ENCODE data around the gene ISOC2.

ISOC2 gene

DNA sequence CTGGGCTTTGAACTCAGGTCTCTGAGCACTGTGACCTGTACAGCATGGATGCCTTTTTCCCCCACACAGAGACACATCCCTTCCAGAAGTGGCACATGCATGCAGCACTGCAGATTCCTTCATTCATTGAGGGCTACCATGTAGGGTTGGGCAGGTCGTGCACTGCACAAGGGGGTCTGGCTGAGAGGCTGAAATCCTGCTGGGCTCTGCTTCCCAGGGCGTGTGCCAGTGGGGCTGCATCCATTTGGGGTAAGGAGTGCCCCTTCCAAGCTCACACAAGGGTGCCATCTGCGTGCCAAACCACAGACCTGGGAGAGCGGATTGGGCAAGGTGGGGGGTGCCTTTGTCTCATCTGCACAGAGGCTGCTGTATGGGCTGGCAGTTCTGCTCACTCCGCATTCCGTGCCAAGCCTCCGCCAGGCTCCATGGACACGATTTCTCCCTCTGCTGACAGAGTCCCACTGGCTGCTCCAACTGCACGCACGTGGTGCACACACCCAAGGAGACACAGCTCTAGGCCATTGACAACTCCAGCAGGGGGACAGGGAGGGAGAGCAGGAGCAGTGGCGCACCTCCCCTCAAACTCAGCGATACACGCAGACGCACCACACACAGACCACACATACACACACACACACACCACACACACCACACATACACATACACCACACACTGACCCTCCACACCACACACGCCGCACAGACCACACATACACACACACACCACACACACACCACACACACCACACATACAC is 13.8 kb downstream of the ISOC2 start:
- no peaks in the 10 kb centered on the region for H3K9me3 ChIP-seq (ENCODE audit: control insufficient read depth, low read length)
- 39 to 43% methylated on average over 16 of the region's 16 CpGs for WGBS, 2 experiments
- H3K4me1 ChIP-seq (ENCODE audit: control insufficient read depth, insufficient read depth, low read length), result peaks cover 7% of the 10 kb centered on the region
- H3K36me3 ChIP-seq (ENCODE audit: control insufficient read depth, insufficient read depth, low read length), result no peaks in the 10 kb centered on the region
- no peak overlapping the region for H3K27ac ChIP-seq (ENCODE audit: insufficient read depth, low read depth, low read length, poor library complexity, severe bottlenecking)
- no peak overlapping the region for H3K4me3 ChIP-seq (ENCODE audit: insufficient read depth, low read depth, low read length)
- H3K27me3 ChIP-seq (ENCODE audit: control insufficient read depth, insufficient read depth, low read length, poor library complexity, severe bottlenecking), result peaks cover 100% of the 10 kb centered on the region

DNA sequence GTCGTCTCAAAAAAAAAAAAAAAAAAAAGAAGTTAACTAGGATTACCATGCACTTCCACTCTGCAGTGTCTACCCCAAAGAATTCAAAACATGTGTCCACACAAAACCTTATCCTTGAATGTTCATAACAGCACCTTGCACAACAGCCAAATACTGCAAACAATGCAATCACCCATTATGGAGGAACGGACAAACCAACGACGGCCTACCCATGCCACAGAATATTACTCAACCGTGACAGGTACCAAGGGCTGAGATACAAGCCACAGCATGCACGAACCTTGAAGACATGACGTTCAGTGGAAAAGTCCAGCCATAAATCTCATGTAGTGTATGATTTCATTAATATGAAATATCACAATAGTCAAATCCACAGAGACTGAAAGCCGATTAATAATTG is 15.4 kb downstream of the ISOC2 start:
- no peak overlapping the region for H3K27ac ChIP-seq (ENCODE audit: insufficient read depth, low read depth, low read length, poor library complexity, severe bottlenecking)
- WGBS, 2 experiments, result 83 to 88% methylated on average over 8 of the region's 8 CpGs
- no peaks in the 10 kb centered on the region for H3K9me3 ChIP-seq (ENCODE audit: control insufficient read depth, low read length)
- no peak overlapping the region for H3K4me3 ChIP-seq (ENCODE audit: insufficient read depth, low read depth, low read length)
- H3K27me3 ChIP-seq (ENCODE audit: control insufficient read depth, insufficient read depth, low read length, poor library complexity, severe bottlenecking), result peaks cover 100% of the 10 kb centered on the region
- H3K4me1 ChIP-seq (ENCODE audit: control insufficient read depth, insufficient read depth, low read length), result peaks cover 8% of the 10 kb centered on the region
- no peaks in the 10 kb centered on the region for H3K36me3 ChIP-seq (ENCODE audit: control insufficient read depth, insufficient read depth, low read length)

DNA sequence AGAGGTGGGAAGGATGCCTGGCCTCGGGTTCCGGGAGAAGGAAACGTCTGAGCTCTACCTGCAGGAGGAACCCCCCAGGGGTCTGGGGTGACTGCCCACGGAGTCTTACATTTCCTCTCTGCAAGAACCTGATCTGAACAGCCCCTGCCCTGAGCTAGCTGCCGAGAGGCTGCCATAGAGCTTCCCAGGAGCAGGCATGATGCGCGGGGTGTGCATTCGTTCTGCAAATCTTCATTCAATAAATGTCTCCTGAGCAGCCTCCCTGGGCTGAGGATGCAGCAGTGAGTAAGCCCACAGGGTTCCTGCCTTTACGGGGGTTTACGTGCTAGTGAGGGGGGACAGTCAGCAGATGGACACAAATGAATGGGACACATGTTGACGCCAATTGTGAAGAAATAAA is 16.8 kb downstream of the ISOC2 start:
- Histone ChIP-seq H3K27me3 (ENCODE audit: control insufficient read depth, insufficient read depth, low read length, poor library complexity, severe bottlenecking) (peaks cover 100% of the 10 kb centered on the region), H3K36me3 (ENCODE audit: control insufficient read depth, insufficient read depth, low read length) (no peaks in the 10 kb centered on the region), H3K27ac (ENCODE audit: insufficient read depth, low read depth, low read length, poor library complexity, severe bottlenecking) (no peak overlapping the region), H3K4me1 (ENCODE audit: control insufficient read depth, insufficient read depth, low read length) (peaks cover 19% of the 10 kb centered on the region), H3K4me3 (ENCODE audit: insufficient read depth, low read depth, low read length) (no peak overlapping the region), H3K9me3 (ENCODE audit: control insufficient read depth, low read length) (no peaks in the 10 kb centered on the region)
- WGBS, 2 experiments, result 48 to 51% methylated on average over 11 of the region's 11 CpGs

DNA sequence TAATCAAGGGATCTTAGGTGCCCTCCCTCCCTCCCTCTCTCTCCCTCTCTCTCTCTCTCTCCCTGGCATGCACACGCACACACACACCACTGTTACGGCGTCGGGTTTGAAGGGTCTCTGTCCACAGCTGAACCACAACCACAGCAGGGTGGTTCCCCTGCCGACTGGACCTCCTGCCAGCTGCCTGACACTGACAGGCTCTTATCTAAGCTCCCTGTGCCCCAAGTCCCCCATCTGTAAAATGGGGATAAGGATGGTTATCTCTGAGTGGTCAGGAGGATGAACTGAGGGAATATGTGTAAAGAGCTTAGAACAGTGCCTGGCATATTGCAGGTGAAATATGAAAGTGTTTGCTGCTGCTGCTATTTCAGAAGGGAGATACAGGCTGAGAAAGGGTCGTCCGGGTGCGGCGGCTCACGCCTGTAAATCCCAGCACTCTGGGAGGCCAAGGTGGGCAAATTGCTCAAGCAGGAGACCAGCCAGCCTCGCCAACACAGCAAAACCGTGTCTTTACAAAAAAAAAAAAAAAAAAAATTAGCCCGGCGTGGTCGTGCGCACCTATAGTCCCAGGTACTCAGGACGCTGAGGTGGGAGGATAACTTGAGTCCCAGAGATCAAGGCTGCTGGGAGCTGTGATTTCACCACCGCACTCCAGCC is 17.5 kb downstream of the ISOC2 start:
- WGBS, 2 experiments, result 32 to 37% methylated on average over 18 of the region's 18 CpGs
- Histone ChIP-seq H3K9me3 (ENCODE audit: control insufficient read depth, low read length) (no peaks in the 10 kb centered on the region), H3K4me1 (ENCODE audit: control insufficient read depth, insufficient read depth, low read length) (peaks cover 19% of the 10 kb centered on the region), H3K36me3 (ENCODE audit: control insufficient read depth, insufficient read depth, low read length) (no peaks in the 10 kb centered on the region), H3K27ac (ENCODE audit: insufficient read depth, low read depth, low read length, poor library complexity, severe bottlenecking) (no peak overlapping the region), H3K27me3 (ENCODE audit: control insufficient read depth, insufficient read depth, low read length, poor library complexity, severe bottlenecking) (peaks cover 100% of the 10 kb centered on the region), H3K4me3 (ENCODE audit: insufficient read depth, low read depth, low read length) (no peak overlapping the region)

DNA sequence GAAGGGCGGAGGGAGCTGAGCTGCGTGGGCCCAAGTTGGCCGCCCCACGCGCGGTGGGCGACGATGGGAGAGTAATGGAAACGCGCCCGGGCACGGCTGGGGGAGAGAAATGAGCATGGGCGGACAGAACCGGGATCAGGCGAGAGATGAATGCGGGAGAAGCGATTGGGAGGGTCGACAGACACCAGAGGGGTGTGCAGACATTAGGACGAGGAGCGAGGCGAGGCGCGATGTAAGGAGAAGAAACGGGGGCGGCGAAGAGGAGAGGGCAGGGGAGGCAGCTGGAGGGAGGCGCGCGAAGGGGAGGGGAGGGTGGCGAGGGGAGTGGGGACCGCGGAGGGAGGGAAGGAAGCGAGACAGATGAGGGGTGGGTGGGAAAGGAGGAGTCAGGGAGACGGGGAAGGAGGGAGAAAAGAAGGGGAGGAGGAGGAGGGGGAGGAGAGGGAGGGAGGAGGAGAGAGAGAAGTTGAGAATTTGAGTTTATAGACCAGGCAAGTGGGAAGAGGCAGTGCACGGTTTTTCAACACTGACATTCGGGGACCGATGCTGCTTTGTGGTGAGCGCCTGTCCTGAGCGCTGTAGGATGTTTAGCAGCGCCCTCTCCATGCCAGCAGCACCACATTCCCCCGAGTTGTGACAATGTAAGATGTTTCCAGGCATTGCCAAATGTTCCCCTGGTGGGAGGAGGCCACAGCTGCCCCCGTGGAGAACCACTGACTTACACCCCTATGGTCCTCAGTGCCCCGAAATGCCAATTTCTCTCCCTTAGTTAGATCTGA is 18.2 kb downstream of the ISOC2 start, which contains the start of gene SHISA7:
Gene SHISA7, minus strand, starts transcription at position 256 of the 779 bp plus-strand sequence. CDS start 437 bp downstream, outside the sequence.
- Histone ChIP-seq H3K27ac (ENCODE audit: insufficient read depth, low read depth, low read length, poor library complexity, severe bottlenecking) (no peak within 1 kb of the TSS), H3K27me3 (ENCODE audit: control insufficient read depth, insufficient read depth, low read length, poor library complexity, severe bottlenecking) (peaks cover 100% of the 10 kb centered on the region), H3K9me3 (ENCODE audit: control insufficient read depth, low read length) (no peaks in the 10 kb centered on the region), H3K4me1 (ENCODE audit: control insufficient read depth, insufficient read depth, low read length) (peaks cover 19% of the 10 kb centered on the region), H3K36me3 (ENCODE audit: control insufficient read depth, insufficient read depth, low read length) (no peaks in the 10 kb centered on the region), H3K4me3 (ENCODE audit: insufficient read depth, low read depth, low read length) (no peak within 1 kb of the TSS)
- WGBS, 2 experiments, result 3% methylated on average over 43 of the region's 43 CpGs

DNA sequence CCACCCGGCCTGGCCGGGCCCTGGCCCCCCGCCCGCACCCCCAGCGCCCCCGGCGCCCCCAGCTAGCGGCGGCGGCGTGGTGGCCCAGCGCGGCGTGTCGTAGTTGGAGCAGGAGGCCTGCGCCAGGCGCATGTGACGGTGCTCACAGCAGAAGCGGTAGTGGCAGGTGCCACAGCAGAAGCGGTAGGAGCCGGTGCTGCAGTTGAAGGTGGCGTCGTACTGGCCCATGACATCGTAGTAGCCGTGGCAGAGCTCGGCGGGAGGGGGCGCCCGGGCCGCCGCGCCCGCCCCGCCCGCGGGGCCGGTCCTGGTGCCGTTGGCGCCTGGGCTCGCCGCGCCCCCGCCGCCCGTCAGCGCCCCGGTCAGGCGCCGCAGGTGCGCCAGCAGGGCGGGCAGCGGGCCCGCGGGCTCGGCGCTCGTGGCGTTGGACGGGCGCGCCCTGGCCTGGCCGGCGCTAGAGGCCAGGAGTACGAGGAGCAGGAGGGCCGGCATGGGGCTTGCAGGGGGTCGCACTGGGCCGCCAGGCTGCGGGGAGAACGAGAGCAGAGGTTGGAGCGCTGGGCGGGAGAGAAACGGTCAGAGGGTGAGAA is 19.0 kb downstream of the ISOC2 start:
- 1 to 2% methylated on average over 72 of the region's 72 CpGs for WGBS, 2 experiments
- Histone ChIP-seq H3K9me3 (ENCODE audit: control insufficient read depth, low read length) (no peaks in the 10 kb centered on the region), H3K4me1 (ENCODE audit: control insufficient read depth, insufficient read depth, low read length) (peaks cover 19% of the 10 kb centered on the region), H3K27ac (ENCODE audit: insufficient read depth, low read depth, low read length, poor library complexity, severe bottlenecking) (no peak overlapping the region), H3K27me3 (ENCODE audit: control insufficient read depth, insufficient read depth, low read length, poor library complexity, severe bottlenecking) (peaks cover 99% of the 10 kb centered on the region), H3K4me3 (ENCODE audit: insufficient read depth, low read depth, low read length) (no peak overlapping the region), H3K36me3 (ENCODE audit: control insufficient read depth, insufficient read depth, low read length) (no peaks in the 10 kb centered on the region)

DNA sequence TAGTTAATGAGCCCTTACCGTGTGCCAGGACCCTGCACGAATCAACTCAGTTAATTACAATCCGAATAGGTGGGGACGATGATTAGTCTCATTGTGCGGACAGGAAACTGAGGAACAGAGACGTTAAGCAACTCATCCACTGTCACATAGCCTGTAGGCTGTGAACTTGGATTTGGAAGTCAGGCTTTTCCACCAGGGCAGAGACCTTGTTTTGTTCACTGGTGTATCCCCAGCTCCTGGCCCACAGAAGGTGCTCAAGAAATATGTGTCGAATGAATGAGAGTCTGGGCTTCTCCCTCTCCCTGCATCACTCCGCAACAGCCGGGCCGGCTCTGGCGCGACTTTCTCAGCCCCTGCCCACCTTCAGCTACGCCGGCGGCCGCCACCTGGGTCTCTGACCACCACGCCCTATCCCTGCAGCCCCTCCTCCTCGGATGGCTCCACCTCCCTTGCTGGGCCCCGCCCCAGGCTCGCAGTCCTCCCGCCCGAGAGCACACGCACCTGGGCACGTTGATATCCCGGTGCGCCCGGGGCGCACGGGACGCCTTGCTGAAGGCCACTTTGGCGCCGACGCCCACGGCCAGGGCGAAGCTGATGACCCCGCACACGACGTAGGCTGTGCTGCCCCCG is 19.6 kb downstream of the ISOC2 start:
- WGBS, 2 experiments, result 3 to 4% methylated on average over 39 of the region's 39 CpGs
- Histone ChIP-seq H3K4me1 (ENCODE audit: control insufficient read depth, insufficient read depth, low read length) (peaks cover 19% of the 10 kb centered on the region), H3K27me3 (ENCODE audit: control insufficient read depth, insufficient read depth, low read length, poor library complexity, severe bottlenecking) (peaks cover 93% of the 10 kb centered on the region), H3K27ac (ENCODE audit: insufficient read depth, low read depth, low read length, poor library complexity, severe bottlenecking) (no peak overlapping the region), H3K36me3 (ENCODE audit: control insufficient read depth, insufficient read depth, low read length) (no peaks in the 10 kb centered on the region), H3K4me3 (ENCODE audit: insufficient read depth, low read depth, low read length) (no peak overlapping the region), H3K9me3 (ENCODE audit: control insufficient read depth, low read length) (no peaks in the 10 kb centered on the region)

DNA sequence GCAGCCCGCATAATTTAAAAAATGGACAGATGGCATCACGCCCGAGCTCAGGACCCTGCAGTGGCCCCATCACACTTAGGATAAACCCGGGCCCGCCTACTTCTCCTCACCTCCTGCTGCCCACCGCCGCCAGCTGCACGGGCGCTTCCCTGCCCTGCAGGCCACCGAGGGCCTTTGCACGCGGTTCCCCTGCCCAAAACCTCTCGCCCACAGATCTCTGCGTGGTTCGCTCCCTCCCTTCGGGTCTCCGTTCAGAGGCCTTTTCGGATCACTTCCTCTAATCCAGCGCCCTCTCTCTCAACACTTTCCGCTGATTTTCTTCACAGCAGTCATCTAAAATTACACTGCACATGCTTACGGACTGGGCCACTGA is 20.1 kb downstream of the ISOC2 start:
- peaks cover 87% of the 10 kb centered on the region for H3K27me3 ChIP-seq (ENCODE audit: control insufficient read depth, insufficient read depth, low read length, poor library complexity, severe bottlenecking)
- WGBS, 2 experiments, result 9 to 10% methylated on average over 21 of the region's 21 CpGs
- no peaks in the 10 kb centered on the region for H3K36me3 ChIP-seq (ENCODE audit: control insufficient read depth, insufficient read depth, low read length)

DNA sequence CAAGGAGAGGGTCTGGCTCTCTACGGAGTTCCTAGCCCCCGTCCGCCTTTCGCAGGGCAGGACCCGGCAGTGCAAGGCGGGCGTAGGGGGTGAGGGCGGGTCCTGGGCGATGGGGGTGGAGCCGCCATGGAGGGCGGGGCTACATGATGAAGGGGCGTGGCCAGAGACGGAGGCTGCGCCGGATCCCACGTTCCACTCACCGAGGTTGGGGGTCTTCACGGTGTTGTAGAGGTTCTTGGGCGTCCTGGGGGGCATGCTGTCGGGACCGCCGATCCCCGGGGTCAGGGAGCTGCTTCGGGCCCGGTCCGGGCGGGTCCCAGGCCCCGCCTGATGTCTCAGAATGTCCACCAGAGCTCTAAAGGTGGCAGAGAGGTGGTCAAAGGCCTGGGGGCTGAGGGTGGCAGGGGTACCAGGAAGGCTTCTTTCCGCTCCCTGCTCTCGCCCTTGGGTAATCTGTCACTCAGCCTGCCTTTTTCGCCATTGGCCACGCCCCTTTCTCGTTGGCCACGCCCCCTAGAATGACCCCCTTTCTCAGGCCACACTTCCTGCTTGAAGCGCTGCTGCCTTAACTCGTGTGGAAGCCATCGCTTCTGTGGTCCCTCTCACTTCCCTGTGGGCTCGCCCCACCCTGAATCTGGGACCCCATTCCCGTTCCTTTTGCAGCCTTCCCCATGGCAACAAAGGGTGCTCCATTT is 20.9 kb downstream of the ISOC2 start:
- WGBS, 2 experiments, result 14 to 16% methylated on average over 39 of the region's 39 CpGs

More for the DNA sequence above, 20.1 kb downstream of the ISOC2 start:
- no peak overlapping the region for H3K27ac ChIP-seq (ENCODE audit: insufficient read depth, low read depth, low read length, poor library complexity, severe bottlenecking)
- no peaks in the 10 kb centered on the region for H3K9me3 ChIP-seq (ENCODE audit: control insufficient read depth, low read length)
- H3K4me1 ChIP-seq (ENCODE audit: control insufficient read depth, insufficient read depth, low read length), result peaks cover 19% of the 10 kb centered on the region
- no peak overlapping the region for H3K4me3 ChIP-seq (ENCODE audit: insufficient read depth, low read depth, low read length)

More for the DNA sequence above, 20.9 kb downstream of the ISOC2 start:
- Histone ChIP-seq H3K4me3 (ENCODE audit: insufficient read depth, low read depth, low read length) (no peak overlapping the region), H3K27me3 (ENCODE audit: control insufficient read depth, insufficient read depth, low read length, poor library complexity, severe bottlenecking) (peaks cover 80% of the 10 kb centered on the region), H3K9me3 (ENCODE audit: control insufficient read depth, low read length) (no peaks in the 10 kb centered on the region), H3K4me1 (ENCODE audit: control insufficient read depth, insufficient read depth, low read length) (peaks cover 19% of the 10 kb centered on the region), H3K36me3 (ENCODE audit: control insufficient read depth, insufficient read depth, low read length) (no peaks in the 10 kb centered on the region), H3K27ac (ENCODE audit: insufficient read depth, low read depth, low read length, poor library complexity, severe bottlenecking) (no peak overlapping the region)

Data from ectodermal cell (in vitro differentiated cells).